Measurements from ENCODE around the gene CADPS2.

The CADPS2 gene

DNA sequence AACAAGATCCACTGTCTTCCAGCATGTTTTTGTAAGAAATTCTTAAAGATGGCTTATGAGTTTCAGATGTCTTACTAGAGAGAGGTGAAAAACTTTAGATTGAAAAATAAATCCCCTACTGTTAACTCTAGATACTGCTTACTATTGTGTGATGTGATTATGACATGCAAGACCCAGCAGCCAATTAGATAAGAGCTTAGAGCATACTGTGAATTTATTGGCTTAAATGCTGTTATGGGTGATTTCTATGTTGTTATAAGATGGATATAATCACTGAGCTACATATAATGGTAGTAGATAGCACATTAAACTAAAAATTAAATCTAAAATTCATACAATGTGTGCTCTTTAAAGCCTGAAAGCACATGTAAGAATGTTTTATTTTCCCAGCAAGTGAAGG lies 187.2 kb downstream of the CADPS2 start, which contains the start of gene RNF133:
RNF133 (minus strand) TSS at position 101 of the 400 bp plus-strand sequence. CDS start 199 bp downstream, outside the sequence.
- no peak within 1 kb of the TSS for H3K4me3 ChIP-seq (ENCODE audit: low read length, poor library complexity, severe bottlenecking)
- H3K9me2 ChIP-seq (replicated peaks; ENCODE audit: low read depth, low read length): no peaks in the 10 kb centered on the region
- no peak within 1 kb of the TSS for H2AFZ ChIP-seq (ENCODE audit: low read length)
- H3F3A ChIP-seq (ENCODE audit: low read depth): no peaks in the 10 kb centered on the region
- H3K9me3 ChIP-seq (ENCODE audit: insufficient read depth, low read depth, low read length): no peaks in the 10 kb centered on the region
- TF ChIP-seq, protein P1, sequence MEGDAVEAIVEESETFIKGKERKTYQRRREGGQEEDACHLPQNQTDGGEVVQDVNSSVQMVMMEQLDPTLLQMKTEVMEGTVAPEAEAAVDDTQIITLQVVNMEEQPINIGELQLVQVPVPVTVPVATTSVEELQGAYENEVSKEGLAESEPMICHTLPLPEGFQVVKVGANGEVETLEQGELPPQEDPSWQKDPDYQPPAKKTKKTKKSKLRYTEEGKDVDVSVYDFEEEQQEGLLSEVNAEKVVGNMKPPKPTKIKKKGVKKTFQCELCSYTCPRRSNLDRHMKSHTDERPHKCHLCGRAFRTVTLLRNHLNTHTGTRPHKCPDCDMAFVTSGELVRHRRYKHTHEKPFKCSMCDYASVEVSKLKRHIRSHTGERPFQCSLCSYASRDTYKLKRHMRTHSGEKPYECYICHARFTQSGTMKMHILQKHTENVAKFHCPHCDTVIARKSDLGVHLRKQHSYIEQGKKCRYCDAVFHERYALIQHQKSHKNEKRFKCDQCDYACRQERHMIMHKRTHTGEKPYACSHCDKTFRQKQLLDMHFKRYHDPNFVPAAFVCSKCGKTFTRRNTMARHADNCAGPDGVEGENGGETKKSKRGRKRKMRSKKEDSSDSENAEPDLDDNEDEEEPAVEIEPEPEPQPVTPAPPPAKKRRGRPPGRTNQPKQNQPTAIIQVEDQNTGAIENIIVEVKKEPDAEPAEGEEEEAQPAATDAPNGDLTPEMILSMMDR (conservative IDR thresholded peaks at IDR 0.05; ENCODE audit: low read length): no peak
- TF ChIP-seq EZH2phosphoT487 (IDR thresholded peaks at IDR 0.05; ENCODE audit: borderline replicate concordance): no peak
- H3K79me2 ChIP-seq (ENCODE audit: insufficient read depth, low read length): no peaks in the 10 kb centered on the region
- no peaks in the 10 kb centered on the region for H4K20me1 ChIP-seq (ENCODE audit: insufficient read depth, low read length, poor library complexity, severe bottlenecking)
- no peak within 1 kb of the TSS for H3K9ac ChIP-seq (ENCODE audit: low read depth, low read length, poor library complexity, severe bottlenecking)
- H3K4me1 ChIP-seq (ENCODE audit: insufficient read depth, low read length, poor library complexity, severe bottlenecking): no peaks in the 10 kb centered on the region
- no peaks in the 10 kb centered on the region for H3K27me3 ChIP-seq (ENCODE audit: insufficient read depth, low read length, poor library complexity, severe bottlenecking)
- H3K4me2 ChIP-seq (ENCODE audit: low read depth, low read length, poor library complexity, severe bottlenecking): no peak within 1 kb of the TSS
- H3K36me3 ChIP-seq (ENCODE audit: insufficient read depth, low read length): no peaks in the 10 kb centered on the region

DNA sequence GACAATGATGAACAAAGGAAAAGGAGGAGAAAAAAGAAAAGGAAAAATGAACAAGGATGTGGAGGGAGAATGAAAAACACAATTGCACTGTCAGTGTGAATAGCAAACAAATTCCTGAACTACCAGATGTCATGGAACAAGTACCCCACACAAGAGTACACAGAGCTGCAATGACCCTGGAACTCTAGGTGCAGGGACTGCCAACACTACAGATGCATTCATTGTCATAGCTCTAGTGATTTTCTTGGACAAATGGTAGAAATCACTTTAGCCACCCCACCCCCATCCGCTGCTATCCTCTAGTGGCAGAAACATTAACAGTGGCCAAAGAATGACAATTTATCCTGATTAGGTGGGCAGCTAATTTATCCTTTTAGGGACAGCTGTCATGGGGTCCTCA lies 190.4 kb downstream of the CADPS2 start:
- Histone ChIP-seq H3K9me2 (replicated peaks; ENCODE audit: low read depth, low read length) (no peaks in the 10 kb centered on the region), H3K79me2 (ENCODE audit: insufficient read depth, low read length) (no peaks in the 10 kb centered on the region), H3K4me3 (ENCODE audit: low read length, poor library complexity, severe bottlenecking) (no peak overlapping the region), H4K20me1 (ENCODE audit: insufficient read depth, low read length, poor library complexity, severe bottlenecking) (no peaks in the 10 kb centered on the region), H3F3A (ENCODE audit: low read depth) (no peaks in the 10 kb centered on the region), H3K4me2 (ENCODE audit: low read depth, low read length, poor library complexity, severe bottlenecking) (no peak overlapping the region), H3K36me3 (ENCODE audit: insufficient read depth, low read length) (no peaks in the 10 kb centered on the region), H2AFZ (ENCODE audit: low read length) (no peak overlapping the region), H3K9ac (ENCODE audit: low read depth, low read length, poor library complexity, severe bottlenecking) (no peak overlapping the region), H3K4me1 (ENCODE audit: insufficient read depth, low read length, poor library complexity, severe bottlenecking) (no peaks in the 10 kb centered on the region), H3K9me3 (ENCODE audit: insufficient read depth, low read depth, low read length) (0 out of 2 replicates have a peak, but pooled peaks cover 2% of the 10 kb centered on the region), H3K27me3 (ENCODE audit: insufficient read depth, low read length, poor library complexity, severe bottlenecking) (no peaks in the 10 kb centered on the region)
- TF ChIP-seq, protein P1 (conservative IDR thresholded peaks at IDR 0.05; ENCODE audit: low read length): no peak
- no peak for TF ChIP-seq EZH2phosphoT487 (IDR thresholded peaks at IDR 0.05; ENCODE audit: borderline replicate concordance)

GRCh38 chr7:122694697-122695096 lies 191.6 kb downstream of the CADPS2 start:
- Histone ChIP-seq H3K27me3 (ENCODE audit: insufficient read depth, low read length, poor library complexity, severe bottlenecking) (no peaks in the 10 kb centered on the region), H3F3A (ENCODE audit: low read depth) (no peaks in the 10 kb centered on the region), H3K4me1 (ENCODE audit: insufficient read depth, low read length, poor library complexity, severe bottlenecking) (no peaks in the 10 kb centered on the region), H3K4me2 (ENCODE audit: low read depth, low read length, poor library complexity, severe bottlenecking) (no peak overlapping the region), H2AFZ (ENCODE audit: low read length) (no peak overlapping the region), H3K9ac (ENCODE audit: low read depth, low read length, poor library complexity, severe bottlenecking) (no peak overlapping the region), H3K79me2 (ENCODE audit: insufficient read depth, low read length) (no peaks in the 10 kb centered on the region), H3K9me3 (ENCODE audit: insufficient read depth, low read depth, low read length) (0 out of 2 replicates have a peak, but pooled peaks cover 2% of the 10 kb centered on the region), H3K9me2 (replicated peaks; ENCODE audit: low read depth, low read length) (no peaks in the 10 kb centered on the region), H4K20me1 (ENCODE audit: insufficient read depth, low read length, poor library complexity, severe bottlenecking) (no peaks in the 10 kb centered on the region), H3K36me3 (ENCODE audit: insufficient read depth, low read length) (no peaks in the 10 kb centered on the region), H3K4me3 (ENCODE audit: low read length, poor library complexity, severe bottlenecking) (no peak overlapping the region)
- TF ChIP-seq, protein P1 (conservative IDR thresholded peaks at IDR 0.05; ENCODE audit: low read length): no peak
- no peak for TF ChIP-seq EZH2phosphoT487 (IDR thresholded peaks at IDR 0.05; ENCODE audit: borderline replicate concordance)

All from Loucy (cell line).